ENCODE data around the gene CHD5.

DNA sequence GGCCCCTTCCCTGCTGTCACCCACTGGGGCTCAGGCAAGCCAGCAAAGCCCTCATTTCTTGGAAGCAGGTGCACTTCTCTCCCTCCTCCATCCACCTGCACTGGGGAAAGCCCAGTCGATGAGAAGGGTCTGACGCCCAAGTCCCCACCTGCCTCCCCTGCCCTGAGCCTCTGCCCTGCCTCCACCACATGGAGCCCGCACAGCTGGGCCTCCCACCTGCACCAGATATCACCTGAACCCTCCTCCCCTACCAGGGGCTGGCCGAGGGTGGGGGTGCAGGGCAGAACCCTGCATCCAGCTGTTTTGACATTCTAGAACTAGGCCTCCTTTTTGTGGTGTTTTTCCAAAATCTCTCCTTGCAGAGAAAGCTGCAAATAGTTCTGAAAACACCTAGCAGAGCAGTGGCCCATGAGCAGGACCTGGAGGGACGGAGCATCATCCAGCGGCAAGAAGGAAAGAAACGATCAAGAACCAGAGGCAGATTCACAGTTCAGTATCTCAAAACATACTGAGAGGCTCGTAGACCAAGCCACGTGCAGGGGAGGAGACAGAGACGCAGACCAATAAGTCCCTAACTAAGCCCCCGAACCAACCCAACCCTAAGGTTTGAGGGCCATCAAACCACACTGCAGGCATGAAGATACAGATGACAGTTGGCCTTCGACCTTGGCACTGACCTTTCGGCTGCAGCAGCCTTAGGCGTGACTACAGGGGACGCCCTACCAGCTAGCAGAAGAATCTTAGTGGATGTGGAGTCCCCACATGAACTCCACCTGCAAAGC, 16.7 kb downstream of the CHD5 start:
- TF ChIP-seq, protein P1, sequence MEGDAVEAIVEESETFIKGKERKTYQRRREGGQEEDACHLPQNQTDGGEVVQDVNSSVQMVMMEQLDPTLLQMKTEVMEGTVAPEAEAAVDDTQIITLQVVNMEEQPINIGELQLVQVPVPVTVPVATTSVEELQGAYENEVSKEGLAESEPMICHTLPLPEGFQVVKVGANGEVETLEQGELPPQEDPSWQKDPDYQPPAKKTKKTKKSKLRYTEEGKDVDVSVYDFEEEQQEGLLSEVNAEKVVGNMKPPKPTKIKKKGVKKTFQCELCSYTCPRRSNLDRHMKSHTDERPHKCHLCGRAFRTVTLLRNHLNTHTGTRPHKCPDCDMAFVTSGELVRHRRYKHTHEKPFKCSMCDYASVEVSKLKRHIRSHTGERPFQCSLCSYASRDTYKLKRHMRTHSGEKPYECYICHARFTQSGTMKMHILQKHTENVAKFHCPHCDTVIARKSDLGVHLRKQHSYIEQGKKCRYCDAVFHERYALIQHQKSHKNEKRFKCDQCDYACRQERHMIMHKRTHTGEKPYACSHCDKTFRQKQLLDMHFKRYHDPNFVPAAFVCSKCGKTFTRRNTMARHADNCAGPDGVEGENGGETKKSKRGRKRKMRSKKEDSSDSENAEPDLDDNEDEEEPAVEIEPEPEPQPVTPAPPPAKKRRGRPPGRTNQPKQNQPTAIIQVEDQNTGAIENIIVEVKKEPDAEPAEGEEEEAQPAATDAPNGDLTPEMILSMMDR (IDR thresholded peaks at IDR 0.05 in 4 of 5, conservative IDR thresholded peaks at IDR 0.05 in 1 of 5) = no peak
- TF ChIP-seq POLR2A (IDR thresholded peaks at IDR 0.05) = no peak

Data from gastrocnemius medialis (tissue), 4 donors.